ENCODE results near the gene NBPF12. TPM values are rescaled to one million over a fixed set of nuclear protein-coding genes. Genes with fewer than 3 reads are reported as not detected.
"Not testable (repeated sequence)": the region's sequence is repeated elsewhere in the genome, so short reads cannot be mapped to it uniquely, and the experiment has no call there.

The NBPF12 gene
- polyA plus RNA-seq, 3 donors: 0.40 to 18.9 (median 0.68) TPM

DNA sequence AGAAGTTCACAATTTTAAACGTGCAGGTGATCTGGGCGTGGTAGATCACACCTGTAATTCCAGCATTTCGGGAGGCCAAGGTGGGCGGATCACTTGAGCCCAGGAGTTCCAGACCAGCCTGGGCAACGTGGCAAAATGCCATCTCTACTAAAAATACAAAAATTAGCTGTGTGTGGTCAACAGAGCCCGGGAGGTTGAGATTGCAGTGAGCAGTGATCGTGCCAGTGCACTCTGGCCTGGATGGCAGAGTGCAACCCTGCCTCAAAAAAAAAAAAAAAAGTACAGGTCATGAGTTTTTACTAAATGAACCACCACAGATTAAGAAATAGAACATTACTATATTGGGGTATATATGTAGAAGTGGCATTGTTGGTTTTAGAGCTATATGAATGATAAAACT is 2.2 kb downstream of the NBPF12 start:
- H3K27ac ChIP-seq (ENCODE audit: low read depth in 1 of 2, low read length in 2 of 2); H3K4me3 Mint-ChIP-seq; H3K27me3 Mint-ChIP-seq (ENCODE audit: low read depth in 3 of 3); H3K4me2 ChIP-seq (replicated peaks; ENCODE audit: extremely low read depth, low read length, poor library complexity, severe bottlenecking); H3K27ac Mint-ChIP-seq; H3K9me3 Mint-ChIP-seq; H3K9me3 ChIP-seq (replicated peaks in 1 of 2; ENCODE audit: control insufficient read depth in 1 of 2, insufficient read depth in 1 of 2, low read length in 2 of 2); H3K36me3 ChIP-seq (replicated peaks in 1 of 2; ENCODE audit: control insufficient read depth in 1 of 2, insufficient read depth in 2 of 2, low read length in 2 of 2); H3K9ac ChIP-seq (ENCODE audit: insufficient read depth, low read length, poor library complexity, severe bottlenecking); H3K79me2 ChIP-seq (ENCODE audit: insufficient read depth, low read length); DNase-seq; H4K20me1 ChIP-seq (ENCODE audit: insufficient read depth, low read length); H2AFZ ChIP-seq (ENCODE audit: insufficient read depth, low read depth, low read length, poor library complexity, severe bottlenecking); intact Hi-C loops (cut with micrococcal nuclease); H3K27me3 ChIP-seq (ENCODE audit: control insufficient read depth in 2 of 2, insufficient read depth in 2 of 2, low read length in 2 of 2); H3K4me1 ChIP-seq (ENCODE audit: control insufficient read depth in 1 of 2, insufficient read depth in 2 of 2, low read length in 2 of 2); H3K4me3 ChIP-seq (replicated peaks in 1 of 3; ENCODE audit: low read depth in 2 of 3, low read length in 3 of 3): not testable (repeated sequence)
- no CpG with 5 or more reads among the region's 7 CpGs for WGBS (ENCODE audit: insufficient coverage)
- Mint-ChIP-seq H3K4me1 (peaks cover 16% of the 10 kb centered on the region), H3K36me3 (peaks cover 12 to 13% of the 10 kb centered on the region in 2 donors)

DNA sequence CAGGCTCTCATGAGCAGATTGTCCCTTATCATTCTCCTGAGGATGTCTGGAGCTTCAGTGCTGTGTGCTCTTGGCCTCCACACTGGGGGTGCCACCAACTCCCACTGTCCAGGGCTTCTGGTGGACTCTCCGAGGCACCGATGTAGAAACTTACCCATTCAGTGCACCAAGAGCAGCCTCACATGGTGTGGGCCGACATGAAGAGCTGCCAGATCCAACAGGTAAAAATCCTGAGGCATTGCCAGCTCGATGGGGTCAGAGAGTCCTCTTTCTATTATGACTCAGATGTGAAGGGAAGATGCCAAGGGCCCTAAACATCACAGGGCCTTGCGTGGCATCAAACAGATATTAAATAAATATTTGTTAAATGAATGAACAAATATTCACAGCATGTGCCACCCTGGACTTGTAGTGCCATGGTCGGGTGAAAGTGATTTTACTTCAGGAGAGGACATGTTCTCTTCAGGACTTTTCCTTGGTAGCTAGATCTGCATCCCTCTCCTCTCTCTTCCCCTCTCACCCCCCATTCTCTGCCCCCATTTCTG is 5.3 kb downstream of the NBPF12 start:
- H3K27ac ChIP-seq (ENCODE audit: low read depth in 1 of 2, low read length in 2 of 2); H3K9me3 ChIP-seq (replicated peaks in 1 of 2; ENCODE audit: control insufficient read depth in 1 of 2, insufficient read depth in 1 of 2, low read length in 2 of 2); H3K4me1 ChIP-seq (ENCODE audit: control insufficient read depth in 1 of 2, insufficient read depth in 2 of 2, low read length in 2 of 2); H3K36me3 ChIP-seq (replicated peaks in 1 of 2; ENCODE audit: control insufficient read depth in 1 of 2, insufficient read depth in 2 of 2, low read length in 2 of 2); H3K79me2 ChIP-seq (ENCODE audit: insufficient read depth, low read length); DNase-seq; H3K27me3 ChIP-seq (ENCODE audit: control insufficient read depth in 2 of 2, insufficient read depth in 2 of 2, low read length in 2 of 2); H3K4me3 Mint-ChIP-seq; H3K4me2 ChIP-seq (replicated peaks; ENCODE audit: extremely low read depth, low read length, poor library complexity, severe bottlenecking); intact Hi-C loops (cut with micrococcal nuclease); H3K4me3 ChIP-seq (replicated peaks in 1 of 3; ENCODE audit: low read depth in 2 of 3, low read length in 3 of 3); H3K9ac ChIP-seq (ENCODE audit: insufficient read depth, low read length, poor library complexity, severe bottlenecking); H2AFZ ChIP-seq (ENCODE audit: insufficient read depth, low read depth, low read length, poor library complexity, severe bottlenecking); H4K20me1 ChIP-seq (ENCODE audit: insufficient read depth, low read length); H3K9me3 Mint-ChIP-seq; H3K27me3 Mint-ChIP-seq (ENCODE audit: low read depth in 3 of 3); H3K27ac Mint-ChIP-seq: not testable (repeated sequence)
- Mint-ChIP-seq H3K4me1 (peaks cover 15% of the 10 kb centered on the region), H3K36me3 (peaks cover 19% of the 10 kb centered on the region in 2 donors)
- WGBS (ENCODE audit: insufficient coverage): no CpG with 5 or more reads among the region's 6 CpGs

DNA sequence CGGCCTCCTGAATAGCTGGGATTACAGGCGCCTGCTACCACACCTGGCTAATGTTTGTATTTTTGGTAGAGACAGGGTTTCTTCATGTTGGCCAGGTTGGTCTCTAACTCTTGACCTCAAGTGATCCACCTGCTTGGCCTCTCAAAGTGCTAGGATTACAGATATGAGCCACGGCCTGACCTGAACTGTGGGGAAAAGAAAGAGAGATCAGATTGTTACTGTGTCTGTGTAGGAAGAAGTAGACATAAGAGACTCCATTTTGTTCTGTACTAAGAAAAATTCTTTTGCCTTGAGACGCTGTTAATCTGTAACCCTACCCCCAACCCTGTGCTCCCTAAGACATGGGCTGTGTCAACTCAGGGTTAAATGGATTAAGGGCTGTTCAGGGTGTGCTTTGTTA is 10.0 kb downstream of the NBPF12 start:
- WGBS (ENCODE audit: insufficient coverage): no CpG with 5 or more reads among the region's 4 CpGs
- peaks cover 22 to 27% of the 10 kb centered on the region in 2 donors for H3K36me3 Mint-ChIP-seq

DNA sequence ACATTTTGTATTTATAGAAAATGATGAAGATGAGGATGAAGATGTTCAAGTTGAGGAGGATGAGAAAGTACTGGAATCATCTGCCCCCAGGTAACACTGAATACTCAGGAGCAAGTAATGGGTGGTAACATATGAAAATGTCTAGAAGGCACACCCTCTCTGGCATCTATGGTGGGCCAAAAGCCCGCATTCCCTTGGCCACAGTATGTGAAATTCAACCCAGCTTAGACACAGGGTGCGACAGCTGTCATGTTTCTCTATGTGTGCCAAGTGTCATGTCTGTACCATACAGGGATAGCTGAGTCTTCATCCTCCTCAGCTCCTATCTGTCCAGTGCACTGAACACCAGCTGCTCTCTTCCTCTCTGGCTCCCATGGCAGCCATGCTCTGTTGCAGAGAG is 26.2 kb downstream of the NBPF12 start:
- H3K27me3 Mint-ChIP-seq (ENCODE audit: low read depth in 3 of 3); intact Hi-C loops (cut with micrococcal nuclease); H3K79me2 ChIP-seq (ENCODE audit: insufficient read depth, low read length); H3K4me1 Mint-ChIP-seq; DNase-seq; H3K4me2 ChIP-seq (replicated peaks; ENCODE audit: extremely low read depth, low read length, poor library complexity, severe bottlenecking); H3K4me1 ChIP-seq (ENCODE audit: control insufficient read depth in 1 of 2, insufficient read depth in 2 of 2, low read length in 2 of 2); H4K20me1 ChIP-seq (ENCODE audit: insufficient read depth, low read length); H3K9me3 ChIP-seq (replicated peaks in 1 of 2; ENCODE audit: control insufficient read depth in 1 of 2, insufficient read depth in 1 of 2, low read length in 2 of 2); H3K4me3 ChIP-seq (replicated peaks in 1 of 3; ENCODE audit: low read depth in 2 of 3, low read length in 3 of 3); H2AFZ ChIP-seq (ENCODE audit: insufficient read depth, low read depth, low read length, poor library complexity, severe bottlenecking); H3K9ac ChIP-seq (ENCODE audit: insufficient read depth, low read length, poor library complexity, severe bottlenecking); H3K27me3 ChIP-seq (ENCODE audit: control insufficient read depth in 2 of 2, insufficient read depth in 2 of 2, low read length in 2 of 2); H3K4me3 Mint-ChIP-seq; H3K27ac ChIP-seq (ENCODE audit: low read depth in 1 of 2, low read length in 2 of 2); H3K9me3 Mint-ChIP-seq: not testable (repeated sequence)
- H3K36me3 Mint-ChIP-seq: peaks cover 30 to 51% of the 10 kb centered on the region in 2 donors
- WGBS (ENCODE audit: insufficient coverage): no CpG with 5 or more reads among the region's 2 CpGs
- peaks cover 12 to 25% of the 10 kb centered on the region in 2 donors for H3K36me3 ChIP-seq (replicated peaks in 1 of 2; ENCODE audit: control insufficient read depth in 1 of 2, insufficient read depth in 2 of 2, low read length in 2 of 2)
- H3K27ac Mint-ChIP-seq: peak overlapping the region in 1 of 7 donors; percentile 40

More for the DNA sequence above, 10.0 kb downstream of the NBPF12 start:
- H3K27ac ChIP-seq (ENCODE audit: low read depth in 1 of 2, low read length in 2 of 2); H3K4me3 Mint-ChIP-seq; H3K9me3 Mint-ChIP-seq; H3K9me3 ChIP-seq (replicated peaks in 1 of 2; ENCODE audit: control insufficient read depth in 1 of 2, insufficient read depth in 1 of 2, low read length in 2 of 2); H2AFZ ChIP-seq (ENCODE audit: insufficient read depth, low read depth, low read length, poor library complexity, severe bottlenecking); H3K9ac ChIP-seq (ENCODE audit: insufficient read depth, low read length, poor library complexity, severe bottlenecking); H3K36me3 ChIP-seq (replicated peaks in 1 of 2; ENCODE audit: control insufficient read depth in 1 of 2, insufficient read depth in 2 of 2, low read length in 2 of 2); H3K27me3 Mint-ChIP-seq (ENCODE audit: low read depth in 3 of 3); H3K79me2 ChIP-seq (ENCODE audit: insufficient read depth, low read length); DNase-seq; H4K20me1 ChIP-seq (ENCODE audit: insufficient read depth, low read length); H3K4me3 ChIP-seq (replicated peaks in 1 of 3; ENCODE audit: low read depth in 2 of 3, low read length in 3 of 3); H3K4me2 ChIP-seq (replicated peaks; ENCODE audit: extremely low read depth, low read length, poor library complexity, severe bottlenecking); H3K4me1 ChIP-seq (ENCODE audit: control insufficient read depth in 1 of 2, insufficient read depth in 2 of 2, low read length in 2 of 2); H3K27me3 ChIP-seq (ENCODE audit: control insufficient read depth in 2 of 2, insufficient read depth in 2 of 2, low read length in 2 of 2); intact Hi-C loops (cut with micrococcal nuclease); H3K27ac Mint-ChIP-seq; H3K4me1 Mint-ChIP-seq: not testable (repeated sequence)
